22Rv1 (cell line): ENCODE data around the gene HMGCR.

Experiments
- H3K27ac ChIP-seq: fragments of 450-650 bp; 2 replicates; pipeline ENCODE4 v1.5.1; 2017
- CTCF ChIP-seq: fragments of 450-650 bp; IDR thresholded peaks from 2 replicates; pipeline ENCODE4 v1.5.1; 2017; ENCODE audit warnings: mild to moderate bottlenecking
- ZFX ChIP-seq: fragments of 450-650 bp; IDR thresholded peaks from 2 replicates; pipeline ENCODE4 v1.6.1; 2017; ENCODE audit warnings: antibody characterized with exemption, borderline replicate concordance

HMGCR gene

GRCh38 chr5:75348241-75348640 lies 11.2 kb downstream of the HMGCR start:
- TF ChIP-seq ZFX (no peak), CTCF (no peak)
- no peak overlapping the region for H3K27ac ChIP-seq

GRCh38 chr5:75349663-75350062 lies 12.6 kb downstream of the HMGCR start:
- no peak for TF ChIP-seq CTCF
- TF ChIP-seq ZFX: no peak
- no peak overlapping the region for H3K27ac ChIP-seq

- no peak overlapping the region for H3K27ac ChIP-seq
- no peak for TF ChIP-seq CTCF
- no peak for TF ChIP-seq ZFX
Observed at GRCh38 chr5:75351139-75351926, 14.3 kb downstream of the HMGCR start.

- no peak overlapping the region for H3K27ac ChIP-seq
- no peak for TF ChIP-seq ZFX
- no peak for TF ChIP-seq CTCF
Observed at GRCh38 chr5:75355236-75355635, 18.2 kb downstream of the HMGCR start.

GRCh38 chr5:75356719-75357118 lies 19.7 kb downstream of the HMGCR start:
- TF ChIP-seq ZFX (no peak), CTCF (no peak)
- no peak overlapping the region for H3K27ac ChIP-seq

- TF ChIP-seq ZFX (no peak), CTCF (no peak)
Observed at GRCh38 chr5:75358117-75358516, 21.1 kb downstream of the HMGCR start.

GRCh38 chr5:75361310-75361709 lies 24.3 kb downstream of the HMGCR start:
- TF ChIP-seq CTCF (no peak), ZFX (no peak)
- H3K27ac ChIP-seq: peak overlapping the region; percentile 28; the same call in 1 of the 2 replicates

More at GRCh38 chr5:75358117-75358516, 21.1 kb downstream of the HMGCR start:
- H3K27ac ChIP-seq: no peak overlapping the region
